NCI-H526 (cell line): Measurements from ENCODE around the gene FMO2.
A peak's percentile ranks its signal among the peaks of the same experiment; 100 is the strongest.

ENCODE experiments used
- DNase-seq, 2 experiments: peaks; one replicate each; lab custom pipeline; 2025; lab: John Stamatoyannopoulos, UW

The FMO2 gene

DNA sequence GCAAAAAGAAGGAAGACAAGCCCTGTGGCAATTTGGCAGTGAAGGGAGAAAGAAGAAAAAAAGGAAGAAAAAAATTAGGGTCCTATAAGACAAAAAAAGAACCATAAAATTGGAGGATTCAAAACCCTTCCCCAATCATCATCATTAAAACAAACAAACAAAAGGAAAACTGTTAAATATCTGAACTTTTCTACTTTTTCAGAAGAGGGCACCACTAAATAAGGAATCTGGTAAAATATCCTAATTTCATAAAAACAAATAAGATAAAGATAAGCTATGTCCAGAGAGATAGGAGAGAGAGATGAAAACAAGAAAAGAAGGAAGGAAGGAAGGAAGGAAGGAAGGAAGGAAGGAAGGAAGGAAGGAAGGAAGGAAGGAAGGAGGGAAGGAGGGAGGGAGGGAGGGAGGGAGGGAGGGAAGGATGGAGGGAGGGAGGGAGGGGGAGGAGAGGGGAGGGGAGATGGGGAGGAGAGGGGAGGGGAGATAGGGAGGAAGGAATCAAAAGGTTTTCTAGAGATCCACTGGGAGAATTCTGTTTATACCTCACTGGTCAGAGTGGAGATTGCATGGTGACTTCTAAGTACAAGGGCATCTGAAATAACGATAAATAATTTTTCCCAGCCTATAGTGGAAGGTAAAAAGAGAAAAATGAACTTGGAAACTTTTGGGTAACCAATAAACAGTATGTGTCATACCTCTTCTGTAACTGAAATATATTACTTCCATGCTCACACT lies 10.4 kb upstream of the FMO2 start:
- no peak for DNase-seq

GRCh38 chr1:171177261-171177660 lies 7.8 kb upstream of the FMO2 start:
- no peak for DNase-seq

GRCh38 chr1:171179318-171180227 lies 5.5 kb upstream of the FMO2 start:
- DNase-seq: no peak

- no peak for DNase-seq
These were observed 4.4 kb upstream of the FMO2 start for GRCh38 chr1:171180670-171181069.

DNA sequence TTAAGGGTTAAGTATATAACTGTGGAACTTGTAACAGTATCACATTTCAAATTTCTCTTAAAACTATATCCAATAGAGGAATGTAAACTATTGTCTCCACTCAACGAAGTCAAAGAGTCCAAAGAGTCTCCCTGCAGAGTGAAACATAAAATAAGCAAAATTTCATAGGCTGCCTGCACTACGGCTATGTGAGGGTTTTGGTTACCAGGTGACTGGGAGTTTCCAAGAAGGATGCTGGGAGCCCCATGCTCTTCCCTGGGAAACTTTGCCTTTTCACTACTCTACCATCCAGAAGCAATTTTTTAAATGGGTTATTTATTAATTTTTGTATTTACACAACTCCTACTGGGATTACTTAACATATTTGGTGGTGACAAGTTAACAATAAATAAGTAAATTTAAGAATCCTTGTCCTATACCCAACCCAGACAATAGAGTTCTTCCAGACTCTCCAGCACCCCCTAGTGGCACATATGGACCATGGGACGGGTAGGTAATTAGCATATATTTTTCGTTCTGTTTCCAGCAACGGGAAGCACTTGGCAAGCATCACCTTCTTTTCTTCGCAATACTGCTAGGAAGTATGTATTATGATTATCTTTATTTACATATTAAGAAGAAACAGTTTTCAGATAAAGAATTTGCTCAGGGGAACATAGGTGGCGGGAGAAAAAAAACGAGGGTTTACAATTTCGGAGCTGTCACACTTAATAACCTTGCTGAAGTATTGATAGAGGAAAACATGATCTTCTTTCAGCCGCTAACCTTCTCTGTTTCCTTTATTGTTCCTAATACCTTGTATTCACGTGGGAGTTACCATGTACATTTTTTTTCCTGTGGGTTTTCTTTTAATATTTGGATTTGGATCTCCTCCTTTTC lies 3.5 kb downstream of the FMO2 start:
- DNase-seq: peak; percentile 49 to 89

- DNase-seq: no peak
These were observed 6.9 kb downstream of the FMO2 start for GRCh38 chr1:171191992-171192391.

DNA sequence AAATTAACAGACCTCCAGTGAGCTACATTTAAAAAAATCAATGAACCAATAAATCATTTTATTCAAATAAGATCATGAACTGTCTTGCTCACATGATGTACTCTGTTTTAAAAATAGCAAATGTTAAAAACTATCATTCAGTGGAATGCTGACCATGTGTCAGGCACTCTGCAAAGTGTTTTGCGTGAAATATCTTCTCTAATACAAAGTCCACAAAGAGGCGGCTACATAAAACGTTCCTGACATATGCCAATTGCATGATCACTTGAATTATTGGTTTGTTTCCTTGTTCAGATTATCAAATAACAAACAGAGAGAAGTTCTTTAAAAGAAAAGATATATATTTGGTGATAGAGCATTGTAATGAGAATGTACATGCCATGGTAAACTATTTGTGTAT lies 10.7 kb downstream of the FMO2 start:
- DNase-seq: no peak

DNA sequence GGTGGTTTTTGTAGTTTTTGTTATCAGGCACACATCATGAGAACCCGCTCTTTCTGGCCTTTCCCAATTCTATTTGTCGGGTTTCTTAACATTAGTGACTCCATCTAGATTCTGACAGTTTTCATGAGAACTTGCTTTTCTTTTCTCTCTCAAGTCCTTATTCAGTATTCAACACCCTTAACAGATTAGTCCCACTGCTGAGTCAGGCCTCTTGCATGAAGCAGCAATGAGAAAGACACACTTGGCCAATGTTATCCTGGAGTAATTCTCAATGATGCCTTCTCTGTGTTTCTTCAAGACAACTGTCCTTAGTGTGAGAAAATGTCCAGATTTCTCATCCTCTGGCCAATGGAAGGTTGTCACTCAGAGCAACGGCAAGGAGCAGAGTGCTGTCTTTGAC lies 11.3 kb downstream of the FMO2 start:
- DNase-seq: no peak

GRCh38 chr1:171198081-171198480 lies 13.0 kb downstream of the FMO2 start:
- DNase-seq: no peak

- DNase-seq: no peak
These were observed 19.2 kb downstream of the FMO2 start for GRCh38 chr1:171204296-171204695.

GRCh38 chr1:171206204-171206977 lies 21.3 kb downstream of the FMO2 start:
- no peak for DNase-seq

GRCh38 chr1:171206978-171207355 lies 21.9 kb downstream of the FMO2 start:
- no peak for DNase-seq

- no peak for DNase-seq
These were observed 22.3 kb downstream of the FMO2 start for GRCh38 chr1:171207377-171207776.

DNA sequence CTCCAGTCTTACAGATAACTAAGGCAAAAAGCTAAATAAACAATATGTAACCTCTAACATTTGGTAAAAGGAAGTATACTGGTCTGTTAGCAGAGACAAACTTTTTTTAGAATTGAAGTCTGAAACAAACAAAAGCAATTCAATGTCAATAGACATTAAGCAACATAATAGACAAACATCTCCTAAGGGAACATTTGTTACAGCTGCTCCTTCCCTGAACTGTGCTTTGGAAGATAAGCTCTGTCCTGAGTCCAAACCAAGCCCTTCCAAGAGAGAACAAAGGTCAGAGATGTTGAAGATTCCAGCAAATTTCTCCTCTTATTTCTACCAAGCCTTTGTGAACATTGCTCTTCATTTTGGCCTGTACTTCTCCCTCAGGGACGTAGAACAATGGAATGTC lies 25.3 kb downstream of the FMO2 start:
- no peak for DNase-seq

- no peak for DNase-seq
These were observed 27.7 kb downstream of the FMO2 start for GRCh38 chr1:171212607-171213351.

DNA sequence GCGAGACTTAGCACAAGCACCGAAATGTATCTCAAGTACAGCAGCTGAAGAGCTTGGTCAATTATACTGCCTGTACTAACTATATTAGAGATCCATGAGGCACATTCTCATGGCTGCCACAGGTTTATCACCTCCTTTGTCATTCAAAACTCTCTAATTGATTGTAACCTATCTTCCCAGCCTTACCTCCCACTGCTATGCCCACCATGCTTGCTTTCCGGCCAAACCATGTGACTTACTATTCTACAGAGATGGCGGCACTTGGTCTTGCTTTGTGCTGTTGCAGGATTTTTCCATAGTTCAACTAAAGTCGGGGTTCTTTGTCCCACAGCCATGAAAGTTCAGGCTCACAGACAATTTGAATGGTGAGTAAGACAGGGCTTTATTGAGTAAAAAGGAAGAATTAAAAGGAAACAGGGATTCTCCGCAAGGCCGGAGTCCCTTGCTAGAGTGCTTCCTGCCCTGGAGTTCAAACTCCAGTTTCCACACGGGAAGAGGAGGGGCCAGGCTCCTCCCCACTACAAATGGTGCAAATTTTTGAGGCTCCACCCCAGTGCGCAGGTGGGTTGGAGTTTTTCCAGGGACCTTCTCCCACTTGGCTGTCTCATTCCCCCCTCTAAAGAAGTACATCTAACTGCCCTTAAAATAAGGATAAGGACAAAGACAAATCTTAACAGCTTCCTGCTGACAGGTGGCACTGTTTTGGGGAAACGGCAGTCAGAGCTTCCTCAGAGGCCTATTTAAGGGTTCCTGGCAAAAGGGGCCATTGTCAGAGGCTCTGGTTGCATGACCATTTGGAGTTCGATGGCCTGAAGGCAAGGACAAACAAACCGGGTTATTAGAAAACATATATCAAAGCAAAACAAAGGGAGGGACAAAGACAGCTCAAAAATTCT lies 28.7 kb downstream of the FMO2 start:
- no peak for DNase-seq

DNA sequence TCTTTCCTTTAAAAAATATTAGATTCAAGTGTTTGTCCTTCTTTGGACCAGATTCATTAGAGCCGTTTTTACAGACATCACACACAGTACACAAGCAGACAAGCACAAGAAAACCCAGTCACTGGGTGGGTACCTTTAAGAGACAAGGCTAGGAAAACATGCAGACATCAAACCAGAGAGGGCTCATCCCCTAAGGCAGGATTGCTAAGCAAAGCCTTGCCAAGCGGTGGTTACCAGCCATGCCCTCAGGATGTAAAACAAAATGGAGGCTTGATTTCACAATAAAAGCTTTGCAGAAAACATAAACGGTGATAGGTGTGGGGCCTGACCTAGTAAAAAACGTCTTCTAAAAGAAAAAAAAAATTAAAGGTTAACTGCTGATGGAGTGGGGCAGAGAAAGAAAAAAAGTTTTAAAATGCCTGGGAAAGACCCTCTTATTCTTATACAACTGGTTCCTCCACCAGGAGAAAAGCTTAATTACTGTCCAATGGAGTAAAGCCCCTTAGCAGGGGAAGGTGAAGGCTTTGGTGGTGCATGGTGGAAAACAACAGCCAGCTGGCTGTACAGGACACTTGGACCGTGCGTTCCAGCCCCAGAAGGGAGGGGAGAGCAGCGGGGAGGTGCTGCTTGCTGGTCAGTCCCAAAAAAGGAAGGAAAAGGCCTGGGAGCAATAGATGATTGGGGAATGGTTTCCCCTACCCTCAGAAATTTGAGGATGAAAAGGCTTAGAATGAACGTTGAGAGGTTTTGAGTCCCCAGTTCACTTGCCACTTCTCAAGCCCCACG lies 32.8 kb downstream of the FMO2 start:
- DNase-seq: no peak

DNA sequence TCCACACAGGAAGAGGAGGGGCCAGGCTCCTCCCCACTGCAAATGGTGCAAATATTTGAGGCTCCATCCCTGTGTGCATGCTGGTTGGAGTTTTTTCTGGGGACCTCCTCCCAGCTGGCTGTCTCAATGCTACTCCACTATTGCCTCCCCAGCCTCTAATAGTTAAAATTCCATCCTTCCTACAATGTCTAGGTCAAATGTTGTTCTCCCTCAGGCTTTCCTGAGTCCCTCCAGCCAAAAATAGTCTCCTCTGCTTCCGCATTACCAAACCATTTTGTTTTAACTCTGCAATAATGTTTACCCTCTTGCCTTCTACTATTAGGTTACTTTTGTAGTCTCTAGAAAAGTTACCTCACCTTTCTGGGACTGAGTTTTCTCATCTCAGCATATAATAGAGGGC lies 33.6 kb downstream of the FMO2 start:
- no peak for DNase-seq
